ENCODE results near the gene ASIC4.

The ASIC4 gene

DNA sequence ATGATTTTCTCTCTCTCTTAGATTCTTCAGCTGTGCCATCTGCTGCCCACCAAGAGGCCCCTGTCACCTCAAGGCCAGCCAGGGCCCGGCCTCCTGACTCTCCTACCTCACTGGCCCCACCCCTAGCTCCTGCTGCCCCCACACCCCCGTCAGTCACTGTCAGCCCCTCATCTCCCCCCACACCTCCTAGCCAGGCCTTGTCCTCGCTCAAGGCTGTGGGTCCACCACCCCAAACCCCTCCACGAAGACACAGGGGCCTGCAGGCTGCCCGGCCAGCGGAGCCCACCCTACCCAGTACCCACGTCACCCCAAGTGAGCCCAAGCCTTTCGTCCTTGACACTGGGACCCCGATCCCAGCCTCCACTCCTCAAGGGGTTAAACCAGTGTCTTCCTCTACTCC lies 25.0 kb upstream of the ASIC4 start:
- no peak for DNase-seq (ENCODE audit: low read depth)
- H3K4me3 ChIP-seq (ENCODE audit: low read depth, low read length) = no peak overlapping the region
- TF ChIP-seq POLR2A (IDR thresholded peaks at IDR 0.05; ENCODE audit: extremely low read depth, insufficient read length) = no peak
- TF ChIP-seq, protein P1, sequence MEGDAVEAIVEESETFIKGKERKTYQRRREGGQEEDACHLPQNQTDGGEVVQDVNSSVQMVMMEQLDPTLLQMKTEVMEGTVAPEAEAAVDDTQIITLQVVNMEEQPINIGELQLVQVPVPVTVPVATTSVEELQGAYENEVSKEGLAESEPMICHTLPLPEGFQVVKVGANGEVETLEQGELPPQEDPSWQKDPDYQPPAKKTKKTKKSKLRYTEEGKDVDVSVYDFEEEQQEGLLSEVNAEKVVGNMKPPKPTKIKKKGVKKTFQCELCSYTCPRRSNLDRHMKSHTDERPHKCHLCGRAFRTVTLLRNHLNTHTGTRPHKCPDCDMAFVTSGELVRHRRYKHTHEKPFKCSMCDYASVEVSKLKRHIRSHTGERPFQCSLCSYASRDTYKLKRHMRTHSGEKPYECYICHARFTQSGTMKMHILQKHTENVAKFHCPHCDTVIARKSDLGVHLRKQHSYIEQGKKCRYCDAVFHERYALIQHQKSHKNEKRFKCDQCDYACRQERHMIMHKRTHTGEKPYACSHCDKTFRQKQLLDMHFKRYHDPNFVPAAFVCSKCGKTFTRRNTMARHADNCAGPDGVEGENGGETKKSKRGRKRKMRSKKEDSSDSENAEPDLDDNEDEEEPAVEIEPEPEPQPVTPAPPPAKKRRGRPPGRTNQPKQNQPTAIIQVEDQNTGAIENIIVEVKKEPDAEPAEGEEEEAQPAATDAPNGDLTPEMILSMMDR (IDR thresholded peaks at IDR 0.05; ENCODE audit: low read depth, low read length) = no peak
- no peak for TF ChIP-seq MYC (IDR thresholded peaks at IDR 0.05; ENCODE audit: low read depth, low read length)
- TF ChIP-seq, protein P2, sequence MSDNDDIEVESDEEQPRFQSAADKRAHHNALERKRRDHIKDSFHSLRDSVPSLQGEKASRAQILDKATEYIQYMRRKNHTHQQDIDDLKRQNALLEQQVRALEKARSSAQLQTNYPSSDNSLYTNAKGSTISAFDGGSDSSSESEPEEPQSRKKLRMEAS (IDR thresholded peaks at IDR 0.05; ENCODE audit: low read depth, low read length) = no peak

DNA sequence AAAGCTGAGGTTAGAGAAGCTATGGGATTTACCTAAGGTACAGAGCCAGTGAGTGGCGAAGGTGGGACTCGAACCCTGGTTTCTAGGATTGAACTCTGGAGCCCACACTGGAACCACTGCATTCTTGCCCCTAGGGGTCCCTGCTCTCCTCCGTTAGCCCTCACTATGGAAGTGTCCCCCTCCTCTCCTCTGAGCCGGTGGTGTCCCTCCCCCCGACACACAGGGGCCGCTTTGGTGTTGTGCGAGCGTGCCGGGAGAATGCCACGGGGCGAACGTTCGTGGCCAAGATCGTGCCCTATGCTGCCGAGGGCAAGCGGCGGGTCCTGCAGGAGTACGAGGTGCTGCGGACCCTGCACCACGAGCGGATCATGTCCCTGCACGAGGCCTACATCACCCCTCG lies 24.1 kb upstream of the ASIC4 start:
- H3K4me3 ChIP-seq (ENCODE audit: low read depth, low read length) = no peak overlapping the region
- TF ChIP-seq, protein P1 (IDR thresholded peaks at IDR 0.05; ENCODE audit: low read depth, low read length) = no peak
- TF ChIP-seq POLR2A (IDR thresholded peaks at IDR 0.05; ENCODE audit: extremely low read depth, insufficient read length) (no peak), MYC (IDR thresholded peaks at IDR 0.05; ENCODE audit: low read depth, low read length) (no peak)
- TF ChIP-seq, protein P2 (IDR thresholded peaks at IDR 0.05; ENCODE audit: low read depth, low read length) = no peak
- no peak for DNase-seq (ENCODE audit: low read depth)

DNA sequence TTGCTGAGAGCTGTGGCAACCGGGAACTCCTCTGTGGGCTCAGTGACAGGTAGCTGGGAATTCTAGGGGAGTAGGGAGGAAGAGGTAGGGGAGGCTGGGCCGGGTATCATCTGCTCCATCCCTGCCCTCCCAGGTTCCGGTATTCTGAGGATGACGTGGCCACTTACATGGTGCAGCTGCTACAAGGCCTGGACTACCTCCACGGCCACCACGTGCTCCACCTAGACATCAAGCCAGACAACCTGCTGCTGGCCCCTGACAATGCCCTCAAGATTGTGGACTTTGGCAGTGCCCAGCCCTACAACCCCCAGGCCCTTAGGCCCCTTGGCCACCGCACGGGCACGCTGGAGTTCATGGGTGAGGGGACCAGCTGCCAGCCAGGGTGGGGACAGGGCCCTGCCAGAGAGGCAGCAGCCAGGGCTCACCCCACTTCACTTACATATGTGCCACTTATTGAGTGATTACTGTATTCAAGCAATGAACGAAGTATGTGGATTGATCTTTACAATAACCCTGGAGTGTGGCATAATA lies 23.6 kb upstream of the ASIC4 start:
- no peak for DNase-seq (ENCODE audit: low read depth)
- TF ChIP-seq POLR2A (IDR thresholded peaks at IDR 0.05; ENCODE audit: extremely low read depth, insufficient read length) (no peak), MYC (IDR thresholded peaks at IDR 0.05; ENCODE audit: low read depth, low read length) (no peak)
- TF ChIP-seq, protein P2 (IDR thresholded peaks at IDR 0.05; ENCODE audit: low read depth, low read length) = no peak
- TF ChIP-seq, protein P1 (IDR thresholded peaks at IDR 0.05; ENCODE audit: low read depth, low read length) = no peak
- no peak overlapping the region for H3K4me3 ChIP-seq (ENCODE audit: low read depth, low read length)

DNA sequence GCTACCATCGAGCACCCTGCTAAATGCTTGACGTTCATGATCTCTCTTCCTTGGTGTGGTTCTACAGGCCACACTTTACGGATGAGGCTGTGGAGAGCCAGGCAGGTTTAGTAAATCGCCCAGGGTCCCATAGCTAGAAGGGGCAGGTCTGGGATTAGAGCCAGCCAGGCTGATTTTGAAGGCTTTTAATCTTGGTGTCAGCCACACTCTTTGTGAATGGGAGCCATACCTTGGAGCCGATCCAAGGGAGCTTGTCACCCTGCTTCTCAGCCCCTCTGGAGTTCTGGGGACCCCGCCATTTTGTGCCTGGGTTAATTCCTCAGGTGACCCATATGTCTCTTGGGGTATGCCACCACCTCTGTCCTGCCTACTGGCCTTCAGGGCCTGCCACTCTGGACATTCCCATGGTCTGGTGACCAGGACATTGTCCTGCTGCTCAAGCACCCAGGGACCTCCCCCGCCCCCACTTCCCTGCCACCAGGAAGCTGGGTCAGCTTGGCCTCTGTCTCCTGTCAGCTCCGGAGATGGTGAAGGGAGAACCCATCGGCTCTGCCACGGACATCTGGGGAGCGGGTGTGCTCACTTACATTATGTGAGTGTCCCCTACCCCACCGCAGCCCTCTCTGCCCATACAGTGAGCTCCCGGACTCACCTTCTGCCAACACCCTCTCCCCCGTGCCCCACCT lies 22.9 kb upstream of the ASIC4 start:
- TF ChIP-seq, protein P1 (IDR thresholded peaks at IDR 0.05; ENCODE audit: low read depth, low read length) = no peak
- H3K4me3 ChIP-seq (ENCODE audit: low read depth, low read length) = no peak overlapping the region
- no peak for DNase-seq (ENCODE audit: low read depth)

DNA sequence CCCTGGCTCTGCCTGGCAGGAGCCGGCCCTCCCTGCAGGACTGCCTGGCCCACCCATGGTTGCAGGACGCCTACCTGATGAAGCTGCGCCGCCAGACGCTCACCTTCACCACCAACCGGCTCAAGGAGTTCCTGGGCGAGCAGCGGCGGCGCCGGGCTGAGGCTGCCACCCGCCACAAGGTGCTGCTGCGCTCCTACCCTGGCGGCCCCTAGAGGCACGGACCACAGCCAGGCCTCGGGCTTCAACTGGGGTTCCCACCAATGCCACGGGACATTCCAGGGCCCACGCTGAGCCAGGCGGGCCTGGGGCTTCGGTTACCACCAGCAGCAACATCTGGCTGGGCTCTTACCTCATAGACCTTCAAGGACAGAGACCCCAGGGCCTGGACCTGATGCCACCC lies 21.7 kb upstream of the ASIC4 start:
- no peak for DNase-seq (ENCODE audit: low read depth)
- TF ChIP-seq MYC (IDR thresholded peaks at IDR 0.05; ENCODE audit: low read depth, low read length) (no peak), POLR2A (IDR thresholded peaks at IDR 0.05; ENCODE audit: extremely low read depth, insufficient read length) (no peak)
- TF ChIP-seq, protein P2 (IDR thresholded peaks at IDR 0.05; ENCODE audit: low read depth, low read length) = no peak
- TF ChIP-seq, protein P1 (IDR thresholded peaks at IDR 0.05; ENCODE audit: low read depth, low read length) = no peak
- no peak overlapping the region for H3K4me3 ChIP-seq (ENCODE audit: low read depth, low read length)
